Measurements from ENCODE around the gene CACNG5. TPM values are rescaled to one million over a fixed set of nuclear protein-coding genes. Genes with fewer than 3 reads are reported as not detected.

The CACNG5 gene
- total RNA-seq, 4 donors from 2014 or later, result not detected

DNA sequence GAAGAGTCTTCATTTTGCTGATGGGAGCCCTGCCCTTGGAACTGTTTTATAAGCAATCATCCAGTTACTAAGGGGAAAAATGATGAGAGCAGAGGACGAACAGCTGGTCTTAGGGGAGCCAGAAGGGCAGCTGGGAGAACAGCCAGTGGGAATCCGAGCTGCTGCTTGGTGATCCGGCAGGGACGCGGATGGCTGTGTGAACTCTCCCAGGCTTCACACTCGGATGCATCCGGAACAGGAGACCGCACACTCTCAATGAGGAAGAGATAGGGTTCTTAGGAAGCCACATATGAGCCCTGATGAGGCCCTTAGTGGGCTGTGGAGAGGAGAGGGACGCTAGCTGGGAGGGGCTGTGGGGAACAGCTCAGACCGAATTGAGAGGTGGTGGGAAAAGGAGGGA, 5.0 kb upstream of the CACNG5 start:
- no peak overlapping the region for H3K4me3 ChIP-seq
- no peak for ATAC-seq
- H3K4me1 ChIP-seq, result peaks cover 0 to 6% (median 0%) of the 10 kb centered on the region in 3 donors
- TF ChIP-seq CTCF (IDR thresholded peaks at IDR 0.05) (no peak), EP300 (IDR thresholded peaks at IDR 0.05) (no peak), POLR2A (IDR thresholded peaks at IDR 0.05) (no peak), POLR2AphosphoS5 (IDR thresholded peaks at IDR 0.05) (no peak)
- H3K36me3 ChIP-seq, result no peaks in the 10 kb centered on the region
- H3K27ac ChIP-seq, result no peak overlapping the region
- H3K9me3 ChIP-seq, result peaks cover 0 to 2% (median 0%) of the 10 kb centered on the region in 3 donors
- WGBS, 2 donors (ENCODE audit: low coverage in 1 of 2), result 6 to 10% methylated on average over 2 to 7 of the region's 10 CpGs
- peaks cover 64% of the 10 kb centered on the region for H3K27me3 ChIP-seq

DNA sequence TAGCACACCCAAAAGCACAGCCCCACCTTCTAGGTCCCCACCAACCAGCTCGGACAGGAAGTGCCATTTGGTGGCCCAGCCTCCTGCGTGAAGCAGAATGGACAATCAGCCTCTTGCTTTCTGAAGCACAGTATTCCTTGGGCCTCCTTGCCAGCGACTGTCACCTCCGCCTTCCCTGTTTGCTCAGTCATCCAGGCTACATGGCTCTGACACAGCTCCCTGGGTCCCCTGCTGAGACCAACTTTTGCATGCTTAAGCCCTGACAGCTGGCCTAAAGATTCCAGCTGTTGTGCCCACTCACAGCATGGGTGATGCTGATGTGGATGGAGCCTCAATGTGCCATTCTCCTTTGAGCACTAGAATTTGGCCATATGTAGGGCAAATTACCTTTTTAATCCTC, 4.5 kb upstream of the CACNG5 start:
- H3K36me3 ChIP-seq, result no peaks in the 10 kb centered on the region
- H3K9me3 ChIP-seq, result no peaks in the 10 kb centered on the region
- H3K27ac ChIP-seq, result no peak overlapping the region
- peaks cover 65% of the 10 kb centered on the region for H3K27me3 ChIP-seq
- no peak for ATAC-seq
- H3K4me1 ChIP-seq, result peaks cover 0 to 9% (median 0%) of the 10 kb centered on the region in 3 donors
- no peak for TF ChIP-seq POLR2A (IDR thresholded peaks at IDR 0.05)
- 38% methylated on average over 4 of the region's 4 CpGs; no CpG with 5 or more reads in 1 of the 2 donors for WGBS, 2 donors (ENCODE audit: low coverage in 1 of 2)
- H3K4me3 ChIP-seq, result no peak overlapping the region

GRCh38 chr17:66831383-66832210, 3.3 kb upstream of the CACNG5 start:
- no peak overlapping the region for H3K4me3 ChIP-seq
- peaks cover 71% of the 10 kb centered on the region for H3K27me3 ChIP-seq
- ATAC-seq, result no peak
- H3K36me3 ChIP-seq, result no peaks in the 10 kb centered on the region
- TF ChIP-seq POLR2AphosphoS5 (IDR thresholded peaks at IDR 0.05) (no peak), POLR2A (IDR thresholded peaks at IDR 0.05) (no peak), EP300 (IDR thresholded peaks at IDR 0.05) (no peak), CTCF (IDR thresholded peaks at IDR 0.05) (no peak)
- peaks cover 0 to 9% (median 0%) of the 10 kb centered on the region in 3 donors for H3K4me1 ChIP-seq
- no peaks in the 10 kb centered on the region for H3K9me3 ChIP-seq
- WGBS, 2 donors (ENCODE audit: low coverage in 1 of 2), result 71 to 84% methylated on average over 9 to 12 of the region's 14 CpGs
- no peak overlapping the region for H3K27ac ChIP-seq

GRCh38 chr17:66833201-66833600, 1.7 kb upstream of the CACNG5 start:
- ATAC-seq, result no peak
- WGBS, 2 donors (ENCODE audit: low coverage in 1 of 2), result 67 to 79% methylated on average over 2 to 4 of the region's 4 CpGs
- peaks cover 0 to 9% (median 0%) of the 10 kb centered on the region in 3 donors for H3K4me1 ChIP-seq
- TF ChIP-seq POLR2A (IDR thresholded peaks at IDR 0.05), result no peak
- no peak for TF ChIP-seq POLR2AphosphoS5 (IDR thresholded peaks at IDR 0.05)
- TF ChIP-seq CTCF (IDR thresholded peaks at IDR 0.05), result no peak
- no peak for TF ChIP-seq EP300 (IDR thresholded peaks at IDR 0.05)
- no peaks in the 10 kb centered on the region for H3K36me3 ChIP-seq
- peaks cover 78% of the 10 kb centered on the region for H3K27me3 ChIP-seq
- no peak overlapping the region for H3K27ac ChIP-seq
- H3K9me3 ChIP-seq, result no peaks in the 10 kb centered on the region
- no peak overlapping the region for H3K4me3 ChIP-seq

GRCh38 chr17:66834426-66834918, 445 bp upstream of the CACNG5 start:
- no peaks in the 10 kb centered on the region for H3K36me3 ChIP-seq
- 64 to 79% methylated on average over 3 to 4 of the region's 7 CpGs for WGBS, 2 donors (ENCODE audit: low coverage in 1 of 2)
- H3K4me1 ChIP-seq, result peaks cover 0 to 5% (median 0%) of the 10 kb centered on the region in 3 donors
- no peak for ATAC-seq
- TF ChIP-seq CTCF (IDR thresholded peaks at IDR 0.05) (no peak), POLR2A (IDR thresholded peaks at IDR 0.05) (no peak), POLR2AphosphoS5 (IDR thresholded peaks at IDR 0.05) (no peak), EP300 (IDR thresholded peaks at IDR 0.05) (no peak)
- H3K9me3 ChIP-seq, result no peaks in the 10 kb centered on the region
- H3K27ac ChIP-seq, result no peak overlapping the region
- H3K4me3 ChIP-seq, result no peak overlapping the region
- peaks cover 91% of the 10 kb centered on the region for H3K27me3 ChIP-seq

All from gastroesophageal sphincter (tissue), 4 donors.